Activated CD4-positive, alpha-beta memory T cell treated with anti-CD3 and anti-CD28 coated beads, Interleukin-2, amount 10 ng/mL, durations not matched to agents 7 days and 5 days (primary cell): ENCODE results near the gene SASS6. TPM values are rescaled to one million over a fixed set of nuclear protein-coding genes. Genes with fewer than 3 reads are reported as not detected.
"Not testable (repeated sequence)": the region's sequence is repeated elsewhere in the genome, so short reads cannot be mapped to it uniquely, and the experiment has no call there.

Experiments used
- CTCF ChIA-PET: fragments of 350-600 bp; sonication (Branson Sonifier 250); formaldehyde crosslinking; loops from one replicate; lab custom pipeline; 2021; ENCODE audit warnings: antibody characterized with exemption, inconsistent platforms; lab: Charles Lee
- POLR2A ChIA-PET: fragments of 350-600 bp; sonication (Branson Sonifier 250); formaldehyde crosslinking; loops from one replicate; lab custom pipeline; 2021; ENCODE audit warnings: antibody characterized with exemption; lab: Charles Lee
- DNase-seq: peaks from one replicate; pipeline ENCODE4 v3.0.0-alpha.2; 2020
- H3K27ac Mint-ChIP-seq: one replicate; pipeline ENCODE4 v1.8.0; 2021; ENCODE audit warnings: mild to moderate bottlenecking, mixed read lengths
- H3K27me3 Mint-ChIP-seq: one replicate; pipeline ENCODE4 v1.8.0; 2021; ENCODE audit warnings: mixed read lengths
- H3K36me3 Mint-ChIP-seq: one replicate; pipeline ENCODE4 v1.8.0; 2021; ENCODE audit warnings: low read depth, mixed read lengths
- H3K4me1 Mint-ChIP-seq: one replicate; pipeline ENCODE4 v1.8.0; 2021; ENCODE audit warnings: mixed read lengths
- H3K4me3 Mint-ChIP-seq: one replicate; pipeline ENCODE4 v1.8.0; 2021; ENCODE audit warnings: mild to moderate bottlenecking, mixed read lengths
- H3K9me3 Mint-ChIP-seq: one replicate; pipeline ENCODE4 v1.8.0; 2021; ENCODE audit warnings: mixed read lengths
- total RNA-seq, 2 experiments: library from RNA; stranded (reverse); gene quantifications; one replicate each; pipeline ENCODE4 v1.2.3, GENCODE V29; 2021

The SASS6 gene
- total RNA-seq, 2 experiments from 2014 or later = 13.2 to 13.3 TPM

DNA sequence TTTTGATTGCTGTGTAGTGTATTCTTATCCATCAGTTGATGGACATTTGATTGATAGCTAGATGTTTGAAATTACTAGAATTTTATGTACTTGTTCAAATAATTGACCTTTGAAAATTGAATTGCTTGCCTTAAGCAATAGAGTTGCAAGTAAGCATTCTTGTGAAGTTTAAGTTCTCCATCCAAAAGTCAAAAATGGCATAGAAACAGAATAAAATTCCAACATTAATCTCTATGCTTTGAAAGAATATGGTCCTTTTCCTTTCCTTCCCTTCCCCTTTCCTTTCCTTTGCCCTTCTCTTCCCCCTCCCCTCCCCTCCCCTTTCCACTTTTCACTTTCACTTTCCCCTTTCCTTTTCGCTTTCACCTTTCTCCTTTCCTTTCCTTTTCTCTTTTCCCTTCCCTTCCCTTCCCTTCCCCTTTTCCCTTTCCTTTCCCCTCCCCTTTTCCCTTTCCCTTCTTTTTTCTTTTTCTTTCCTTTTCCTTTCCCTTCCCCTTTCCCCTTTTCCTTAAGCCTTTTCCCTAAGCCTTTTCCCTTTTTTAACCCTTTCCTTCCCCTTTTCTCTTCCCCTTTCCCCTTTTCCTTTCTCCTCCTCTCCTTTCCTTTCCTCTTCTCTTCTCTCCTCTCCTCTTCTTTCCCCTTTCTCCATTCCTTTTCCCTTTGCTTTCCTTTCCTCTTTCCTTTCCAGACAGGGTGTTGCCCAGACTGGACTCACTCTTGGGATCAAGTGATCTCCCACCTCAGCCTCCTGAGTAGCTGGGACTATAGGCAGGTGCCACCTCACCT, 67.4 kb downstream of the SASS6 start:
- POLR2A ChIA-PET = interaction anchor here (0.8 kb wide), 1 partner anchor 14 kb away, joined by 3 read pairs; no protein-coding TSS in a partner anchor

DNA sequence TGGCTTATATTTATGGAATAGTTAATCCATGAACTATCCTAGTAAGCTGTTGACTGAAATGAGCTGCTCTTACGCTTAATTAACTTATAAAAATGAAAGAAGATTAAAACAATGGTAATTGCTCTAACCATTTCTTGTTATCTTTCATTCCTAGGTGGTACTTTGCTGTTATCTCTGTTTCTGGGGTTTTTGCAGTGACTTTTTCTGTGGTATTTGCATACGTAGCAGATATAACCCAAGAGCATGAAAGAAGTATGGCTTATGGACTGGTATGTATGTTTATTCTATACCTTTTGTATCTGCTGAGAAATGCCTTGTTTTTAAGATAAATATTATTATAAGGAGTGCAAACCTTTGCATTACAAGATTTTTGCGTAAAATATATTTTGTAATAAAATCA, 71.0 kb downstream of the SASS6 start:
- POLR2A ChIA-PET = interaction anchor here (0.6 to 1.9 kb wide), 2 partner anchors 11 to 24 kb away, joined by 4 to 5 read pairs; a partner anchor contains a TSS
- no peak for DNase-seq
- no peaks in the 10 kb centered on the region for H3K9me3 Mint-ChIP-seq
- H3K36me3 Mint-ChIP-seq = peaks cover 61% of the 10 kb centered on the region
- H3K27me3 Mint-ChIP-seq = no peaks in the 10 kb centered on the region
- H3K4me3 Mint-ChIP-seq = no peak overlapping the region
- no peak overlapping the region for H3K27ac Mint-ChIP-seq
- CTCF ChIA-PET = no interaction called here
- peaks cover 16% of the 10 kb centered on the region for H3K4me1 Mint-ChIP-seq

More for the DNA sequence above, 67.4 kb downstream of the SASS6 start:
- Mint-ChIP-seq H3K9me3 (no peaks in the 10 kb centered on the region), H3K27ac (no peak overlapping the region), H3K27me3 (no peaks in the 10 kb centered on the region), H3K4me3 (no peak overlapping the region), H3K4me1 (peaks cover 18% of the 10 kb centered on the region), H3K36me3 (peaks cover 69% of the 10 kb centered on the region)
- CTCF ChIA-PET = interaction anchor here (0.7 kb wide), 1 partner anchor 34 kb away, joined by 3 read pairs; no protein-coding TSS in a partner anchor
- DNase-seq = no peak

DNA sequence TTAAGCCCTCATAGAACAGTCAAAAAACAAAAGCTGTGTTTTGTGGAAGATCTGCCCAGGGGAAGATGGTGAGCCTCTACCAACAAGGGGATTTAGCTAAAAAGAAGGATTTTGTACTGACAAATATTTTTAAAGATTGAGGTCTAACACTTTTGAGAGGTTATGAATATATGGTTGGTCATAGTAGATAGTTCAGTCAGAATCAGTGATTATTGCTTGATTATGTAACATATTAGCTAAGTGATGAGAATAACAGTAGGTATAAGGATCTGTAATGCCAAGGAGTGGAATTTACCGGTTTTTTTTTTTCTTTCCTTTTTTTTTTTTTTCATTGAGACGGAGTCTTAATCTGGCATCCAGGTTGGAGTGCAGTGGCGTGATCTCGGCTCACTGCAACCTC, 79.0 kb downstream of the SASS6 start:
- CTCF ChIA-PET = no interaction called here
- H3K9me3 Mint-ChIP-seq = no peaks in the 10 kb centered on the region
- H3K4me3 Mint-ChIP-seq = no peak overlapping the region
- POLR2A ChIA-PET = interaction anchor here (0.7 to 1.5 kb wide), 3 partner anchors 14 to 25 kb away, joined by 4 read pairs; a partner anchor contains a TSS
- H3K36me3 Mint-ChIP-seq = peaks cover 55% of the 10 kb centered on the region
- H3K27ac Mint-ChIP-seq = no peak overlapping the region
- no peaks in the 10 kb centered on the region for H3K27me3 Mint-ChIP-seq
- peaks cover 30% of the 10 kb centered on the region for H3K4me1 Mint-ChIP-seq
- no peak for DNase-seq

DNA sequence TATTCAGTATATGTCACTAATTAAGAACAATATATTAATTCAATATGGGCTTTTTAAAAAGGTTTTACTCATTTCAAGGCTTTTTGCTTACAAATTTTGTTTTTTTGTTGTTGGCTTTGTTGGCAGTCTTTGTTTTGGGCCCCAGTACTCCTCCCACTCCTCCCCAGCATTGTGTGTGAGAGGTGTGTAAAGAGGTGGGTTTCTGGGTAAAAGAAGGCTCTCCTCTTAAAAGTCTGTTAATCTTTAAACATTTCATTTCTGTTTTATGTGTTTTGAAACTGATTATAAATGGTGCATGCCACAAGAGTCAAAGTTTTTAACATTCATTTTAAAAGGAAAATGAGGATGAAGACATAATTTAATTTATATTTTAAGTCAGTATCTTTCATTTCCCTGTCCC, 79.6 kb downstream of the SASS6 start:
- DNase-seq = no peak
- Mint-ChIP-seq H3K36me3 (peaks cover 58% of the 10 kb centered on the region), H3K4me1 (peaks cover 35% of the 10 kb centered on the region), H3K9me3 (no peaks in the 10 kb centered on the region), H3K27me3 (no peaks in the 10 kb centered on the region), H3K4me3 (no peak overlapping the region), H3K27ac (no peak overlapping the region)
- POLR2A ChIA-PET = interaction anchor here (1.1 to 1.5 kb wide), 2 partner anchors 14 to 15 kb away, joined by 4 read pairs; a partner anchor contains a TSS
- CTCF ChIA-PET = no interaction called here

DNA sequence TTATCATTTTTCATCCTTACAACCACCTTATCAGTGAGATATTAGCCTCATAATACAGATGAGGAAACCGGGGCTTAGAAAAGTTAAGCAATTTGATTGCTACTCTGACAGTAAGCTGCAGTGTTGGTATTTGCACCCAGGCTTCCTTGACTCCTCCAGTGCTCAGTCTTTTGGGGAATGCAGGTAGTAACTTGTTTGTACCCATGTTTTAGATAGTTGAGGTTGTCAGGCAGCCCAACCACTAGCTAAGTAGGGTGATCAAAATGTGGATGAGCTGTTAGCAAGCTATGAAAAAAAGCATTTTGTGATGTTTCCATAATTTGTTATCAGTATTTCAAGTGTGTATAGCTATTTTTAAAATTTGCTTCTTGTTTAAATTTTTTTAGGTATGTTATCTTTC, 80.8 kb downstream of the SASS6 start:
- H3K4me3 Mint-ChIP-seq = no peak overlapping the region
- ChIA-PET CTCF (interaction anchor here (0.7 kb wide), 1 partner anchor 271 kb away, joined by 4 read pairs; no protein-coding TSS in a partner anchor), POLR2A (interaction anchor here (0.6 to 1.1 kb wide), 3 partner anchors 14 to 238 kb away, joined by 3 to 5 read pairs (median 3); a partner anchor contains a TSS)
- no peak overlapping the region for H3K27ac Mint-ChIP-seq
- no peaks in the 10 kb centered on the region for H3K27me3 Mint-ChIP-seq
- no peaks in the 10 kb centered on the region for H3K9me3 Mint-ChIP-seq
- H3K36me3 Mint-ChIP-seq = peaks cover 51% of the 10 kb centered on the region
- peaks cover 44% of the 10 kb centered on the region for H3K4me1 Mint-ChIP-seq
- no peak for DNase-seq

DNA sequence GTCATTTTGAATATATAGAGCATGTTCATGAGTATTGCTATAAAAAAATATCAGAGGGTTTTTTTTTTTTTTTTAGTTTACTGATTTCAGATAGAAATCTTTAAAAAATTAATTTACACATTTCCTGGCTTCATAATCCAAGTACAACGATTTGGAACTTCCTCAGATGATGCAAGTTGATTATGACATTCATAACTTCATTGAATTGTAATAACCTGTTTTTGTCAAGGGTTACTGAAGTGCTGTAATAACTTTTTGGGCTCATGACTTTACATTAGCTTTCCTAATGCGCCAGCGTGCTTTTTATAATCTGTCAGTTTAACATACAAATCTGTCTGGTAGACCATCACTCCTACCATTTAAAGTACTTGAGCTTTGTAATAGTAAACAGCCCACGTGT, 81.3 kb downstream of the SASS6 start:
- no peaks in the 10 kb centered on the region for H3K27me3 Mint-ChIP-seq
- no peak overlapping the region for H3K4me3 Mint-ChIP-seq
- ChIA-PET POLR2A (interaction anchor here (0.6 to 1.1 kb wide), 3 partner anchors 10 to 15 kb away, joined by 3 to 5 read pairs (median 4); a partner anchor contains a TSS), CTCF (no interaction called here)
- H3K27ac Mint-ChIP-seq = no peak overlapping the region
- peaks cover 48% of the 10 kb centered on the region for H3K4me1 Mint-ChIP-seq
- DNase-seq = no peak
- H3K36me3 Mint-ChIP-seq = peaks cover 51% of the 10 kb centered on the region
- H3K9me3 Mint-ChIP-seq = no peaks in the 10 kb centered on the region

DNA sequence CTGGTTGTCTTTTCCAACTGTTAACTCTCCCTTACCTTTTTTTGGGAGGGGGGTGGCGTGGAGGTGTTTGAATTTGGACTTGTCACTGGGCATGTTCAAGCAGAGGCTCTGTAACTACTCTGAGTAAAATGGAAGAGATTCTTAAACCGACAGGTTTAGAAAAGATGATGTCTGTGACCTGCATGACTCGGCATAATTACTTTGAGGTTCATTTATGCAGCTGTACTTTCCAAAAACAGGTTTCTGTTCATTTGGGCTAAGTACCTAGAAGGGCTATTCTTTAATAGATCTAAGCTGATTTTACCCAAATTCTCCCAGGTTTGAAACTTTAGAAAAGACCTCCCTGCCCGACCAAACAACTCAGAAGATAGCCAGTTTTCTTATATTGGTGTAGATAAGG, 82.6 kb downstream of the SASS6 start:
- peaks cover under 1% of the 10 kb centered on the region for H3K9me3 Mint-ChIP-seq
- H3K36me3 Mint-ChIP-seq = peaks cover 49% of the 10 kb centered on the region
- CTCF ChIA-PET = no interaction called here
- POLR2A ChIA-PET = interaction anchor here (4.1 kb wide), 1 partner anchor 11 kb away, joined by 29 read pairs; a partner anchor contains a TSS
- H3K4me3 Mint-ChIP-seq = no peak overlapping the region
- peaks cover 54% of the 10 kb centered on the region for H3K4me1 Mint-ChIP-seq
- no peak overlapping the region for H3K27ac Mint-ChIP-seq
- no peak for DNase-seq
- H3K27me3 Mint-ChIP-seq = no peaks in the 10 kb centered on the region

DNA sequence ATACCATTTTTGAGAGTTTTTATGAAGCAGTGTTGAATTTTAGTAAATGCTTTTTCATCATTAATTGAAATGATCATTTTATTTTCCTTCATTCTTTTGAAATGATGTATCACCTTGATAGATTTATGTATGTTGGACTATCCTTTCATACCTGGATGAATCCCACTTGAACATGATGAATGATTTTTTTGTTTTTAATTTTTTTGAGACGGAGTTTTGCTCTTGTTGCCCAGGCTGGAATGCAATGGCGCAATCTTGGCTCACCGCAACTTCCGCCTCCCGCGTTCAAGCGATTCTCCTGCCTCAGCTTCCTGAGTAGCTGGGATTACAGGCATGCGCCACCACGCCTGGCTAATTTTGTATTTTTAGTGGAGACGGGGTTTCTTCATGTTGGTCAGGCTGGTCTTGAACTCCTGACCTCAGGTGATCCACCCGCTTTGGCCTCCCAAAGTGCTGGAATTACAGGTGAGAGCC, 85.5 kb downstream of the SASS6 start:
- peaks cover 72% of the 10 kb centered on the region for H3K4me1 Mint-ChIP-seq
- DNase-seq, H3K9me3 Mint-ChIP-seq, H3K4me3 Mint-ChIP-seq, H3K27me3 Mint-ChIP-seq: not testable (repeated sequence)
- CTCF ChIA-PET = interaction anchor here (1.1 kb wide), 1 partner anchor 310 kb away, joined by 4 read pairs; no protein-coding TSS in a partner anchor
- peaks cover 59% of the 10 kb centered on the region for H3K36me3 Mint-ChIP-seq
- POLR2A ChIA-PET = interaction anchor here (1.0 to 4.1 kb wide), 2 partner anchors 8 to 422 kb away, joined by 3 to 29 read pairs; a partner anchor contains a TSS
- peak overlapping the region; percentile 86 for H3K27ac Mint-ChIP-seq

DNA sequence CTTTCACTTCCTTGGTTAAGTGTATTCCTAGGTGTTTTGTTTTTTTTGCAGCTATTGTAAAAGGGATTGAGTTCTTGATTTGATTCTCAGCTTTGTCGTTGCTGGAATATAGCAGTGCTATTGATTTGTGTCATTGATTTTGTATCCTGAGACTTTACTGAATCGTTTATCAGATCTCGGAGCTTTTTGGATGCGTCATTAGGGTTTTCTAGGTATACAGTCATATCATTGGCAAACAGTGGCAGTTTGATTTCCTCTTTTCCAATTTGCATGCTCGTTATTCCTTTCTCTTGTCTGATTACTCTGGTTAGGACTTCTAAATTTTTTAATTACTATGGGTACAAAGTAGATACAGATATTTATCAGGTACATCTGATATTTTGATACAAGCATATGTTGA, 87.5 kb downstream of the SASS6 start:
- peaks cover 79% of the 10 kb centered on the region for H3K4me1 Mint-ChIP-seq
- no peak overlapping the region for H3K4me3 Mint-ChIP-seq
- ChIA-PET POLR2A (no interaction called here), CTCF (interaction anchor here (0.5 kb wide), 1 partner anchor 86 kb away, joined by 3 read pairs; no protein-coding TSS in a partner anchor)
- H3K36me3 Mint-ChIP-seq = peaks cover 58% of the 10 kb centered on the region
- H3K9me3 Mint-ChIP-seq = peaks cover 2% of the 10 kb centered on the region
- H3K27me3 Mint-ChIP-seq = no peaks in the 10 kb centered on the region
- no peak for DNase-seq
- H3K27ac Mint-ChIP-seq = peak overlapping the region; percentile 2

DNA sequence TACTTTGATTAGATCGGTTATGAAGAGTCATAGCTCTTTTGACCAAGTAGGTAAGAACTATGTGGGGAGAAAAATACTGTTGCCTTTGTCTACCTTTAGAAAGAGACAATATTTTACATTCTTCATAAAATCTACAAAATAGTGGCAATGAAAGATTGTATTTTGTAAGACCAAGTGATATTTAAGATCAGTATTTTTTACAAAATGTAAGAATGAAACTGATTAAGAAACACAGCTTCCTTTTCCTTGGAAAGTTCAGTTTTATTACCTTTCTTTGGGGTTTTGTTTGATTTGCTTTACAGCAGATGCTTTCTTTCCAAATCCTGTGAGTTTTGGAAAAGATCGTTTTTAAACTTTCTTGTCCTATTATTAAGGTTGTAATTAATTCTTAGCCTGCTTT, 93.1 kb downstream of the SASS6 start:
- no peaks in the 10 kb centered on the region for H3K9me3 Mint-ChIP-seq
- H3K36me3 Mint-ChIP-seq = peaks cover 64% of the 10 kb centered on the region
- DNase-seq = no peak
- peaks cover 64% of the 10 kb centered on the region for H3K4me1 Mint-ChIP-seq
- peak overlapping the region; percentile 90 for H3K4me3 Mint-ChIP-seq
- H3K27me3 Mint-ChIP-seq = no peaks in the 10 kb centered on the region
- ChIA-PET POLR2A (interaction anchor here (0.8 to 3.8 kb wide), 14 partner anchors 9 to 416 kb away, joined by 3 to 29 read pairs (median 4); partner anchors contain the start of genes AGL, CDC14A, DBT and RTCA), CTCF (interaction anchor here (0.6 to 0.9 kb wide), 3 partner anchors 94 to 421 kb away, joined by 3 to 4 read pairs (median 3); partner anchors contain the start of genes SASS6 and TRMT13)
- peak overlapping the region; percentile 99 for H3K27ac Mint-ChIP-seq

DNA sequence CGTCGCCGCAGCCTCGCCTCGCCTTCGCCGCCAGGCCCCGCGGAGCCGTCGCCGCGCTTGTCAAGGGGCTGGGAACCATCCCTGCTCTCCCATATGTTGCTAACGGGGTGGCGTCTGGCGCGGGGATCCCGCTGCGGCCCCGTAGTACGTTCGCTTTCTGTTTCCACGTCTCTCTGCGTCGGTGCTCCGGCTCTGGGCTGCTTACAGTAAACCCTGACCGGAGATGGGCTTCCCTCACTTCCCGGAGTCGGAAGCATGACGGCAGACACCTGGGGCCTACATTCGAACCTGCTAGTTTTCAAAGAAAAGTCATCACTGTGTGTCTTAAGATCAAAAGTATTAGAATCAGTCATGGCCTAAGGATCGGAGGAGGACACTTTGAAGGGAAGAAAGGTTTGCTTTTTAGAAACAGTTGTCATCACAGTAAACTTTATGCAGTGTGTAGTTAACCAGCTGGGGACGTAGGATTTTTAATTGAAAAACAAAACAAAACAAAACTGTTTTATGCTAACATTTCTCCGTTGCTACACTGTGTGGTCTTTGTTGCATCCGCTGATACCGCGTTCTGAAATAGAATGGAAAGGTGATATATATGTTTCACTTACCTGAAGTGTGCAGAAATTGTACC, 94.0 kb downstream of the SASS6 start:
- Mint-ChIP-seq H3K36me3 (peaks cover 62% of the 10 kb centered on the region), H3K4me1 (peaks cover 65% of the 10 kb centered on the region), H3K4me3 (peak overlapping the region; percentile 90), H3K9me3 (no peaks in the 10 kb centered on the region), H3K27ac (peak overlapping the region; percentile 99), H3K27me3 (no peaks in the 10 kb centered on the region)
- peak; percentile 85 for DNase-seq
- POLR2A ChIA-PET = interaction anchor here (0.8 to 3.8 kb wide), 31 partner anchors 9 to 1197 kb away, joined by 3 to 46 read pairs (median 5); partner anchors contain the start of genes AGL, CDC14A, DBT and FRRS1
- CTCF ChIA-PET = interaction anchor here (0.8 to 1.7 kb wide), 6 partner anchors 69 to 422 kb away, joined by 3 to 8 read pairs (median 4); partner anchors contain the start of genes SASS6, SLC35A3 and TRMT13
